Parathyroid adenoma (tissue), 2 donors: ENCODE results near the gene TMEM233.

Experiments
- H2AFZ ChIP-seq: fragments of 300-600 bp; sonication (generic); one replicate; pipeline ENCODE4 v1.7.0; 2017; ENCODE audit warnings: antibody characterized with exemption, mild to moderate bottlenecking
- H3K27ac ChIP-seq: fragments of 300-600 bp; sonication (generic); one replicate; pipeline ENCODE4 v1.7.0; 2017
- H3K27me3 ChIP-seq: fragments of 300-600 bp; sonication (generic); one replicate; pipeline ENCODE4 v1.7.0; 2017; ENCODE audit warnings: low read length; ENCODE audit not compliant: control insufficient read depth, insufficient read depth
- H3K36me3 ChIP-seq: fragments of 300-600 bp; sonication (generic); one replicate; pipeline ENCODE4 v1.7.0; 2017; ENCODE audit warnings: low read length; ENCODE audit not compliant: control insufficient read depth, insufficient read depth
- H3K4me1 ChIP-seq: fragments of 300-600 bp; sonication (generic); one replicate; pipeline ENCODE4 v1.7.0; 2017; ENCODE audit warnings: control low read depth
- H3K4me2 ChIP-seq: fragments of 300-600 bp; sonication (generic); one replicate; pipeline ENCODE4 v1.7.0; 2017; ENCODE audit warnings: low read length
- H3K4me3 ChIP-seq: fragments of 300-600 bp; sonication (generic); one replicate; pipeline ENCODE4 v1.7.0; 2017; ENCODE audit warnings: low read depth, low read length
- H3K79me2 ChIP-seq: fragments of 300-600 bp; sonication (generic); one replicate; pipeline ENCODE4 v1.7.0; 2017; ENCODE audit warnings: control low read depth
- H3K9ac ChIP-seq: fragments of 300-600 bp; sonication (generic); one replicate; pipeline ENCODE4 v1.7.0; 2017; ENCODE audit warnings: mild to moderate bottlenecking
- H3K9me3 ChIP-seq: fragments of 300-600 bp; sonication (generic); one replicate; pipeline ENCODE4 v1.7.0; 2017; ENCODE audit warnings: low read length; ENCODE audit not compliant: control insufficient read depth
- TF ChIP-seq, protein P1 (sequence below): fragments of 300-600 bp; sonication (generic); IDR thresholded peaks from one replicate; pipeline ENCODE4 v1.7.0; 2017; ENCODE audit warnings: antibody characterized with exemption, mild to moderate bottlenecking
- donor health status: primary hyperparathyroidism.

Gene TMEM233

DNA sequence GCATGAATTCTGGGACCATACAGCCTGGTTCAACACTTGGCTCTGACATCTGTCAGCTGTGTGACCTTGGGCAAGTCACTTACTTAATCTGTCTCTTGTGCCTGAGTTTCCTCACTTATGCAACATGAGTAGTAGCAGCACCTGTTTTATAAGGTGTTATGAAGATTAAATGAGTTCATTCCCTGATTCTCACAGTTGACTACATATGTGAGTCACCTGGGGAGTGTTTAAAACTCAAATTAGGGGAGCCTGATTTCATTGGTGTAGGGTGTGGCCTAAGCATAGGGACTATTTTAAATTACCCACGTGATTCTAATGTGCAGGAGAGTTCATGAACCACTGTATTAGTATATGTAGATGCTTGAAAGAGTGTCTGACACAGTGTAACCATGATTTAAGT is 36.7 kb upstream of the TMEM233 start:
- H3K4me2 ChIP-seq: no peak overlapping the region
- no peak overlapping the region for H3K9ac ChIP-seq
- no peaks in the 10 kb centered on the region for H3K27me3 ChIP-seq
- no peaks in the 10 kb centered on the region for H3K36me3 ChIP-seq
- TF ChIP-seq, protein P1, sequence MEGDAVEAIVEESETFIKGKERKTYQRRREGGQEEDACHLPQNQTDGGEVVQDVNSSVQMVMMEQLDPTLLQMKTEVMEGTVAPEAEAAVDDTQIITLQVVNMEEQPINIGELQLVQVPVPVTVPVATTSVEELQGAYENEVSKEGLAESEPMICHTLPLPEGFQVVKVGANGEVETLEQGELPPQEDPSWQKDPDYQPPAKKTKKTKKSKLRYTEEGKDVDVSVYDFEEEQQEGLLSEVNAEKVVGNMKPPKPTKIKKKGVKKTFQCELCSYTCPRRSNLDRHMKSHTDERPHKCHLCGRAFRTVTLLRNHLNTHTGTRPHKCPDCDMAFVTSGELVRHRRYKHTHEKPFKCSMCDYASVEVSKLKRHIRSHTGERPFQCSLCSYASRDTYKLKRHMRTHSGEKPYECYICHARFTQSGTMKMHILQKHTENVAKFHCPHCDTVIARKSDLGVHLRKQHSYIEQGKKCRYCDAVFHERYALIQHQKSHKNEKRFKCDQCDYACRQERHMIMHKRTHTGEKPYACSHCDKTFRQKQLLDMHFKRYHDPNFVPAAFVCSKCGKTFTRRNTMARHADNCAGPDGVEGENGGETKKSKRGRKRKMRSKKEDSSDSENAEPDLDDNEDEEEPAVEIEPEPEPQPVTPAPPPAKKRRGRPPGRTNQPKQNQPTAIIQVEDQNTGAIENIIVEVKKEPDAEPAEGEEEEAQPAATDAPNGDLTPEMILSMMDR: no peak
- no peaks in the 10 kb centered on the region for H3K4me1 ChIP-seq
- H3K9me3 ChIP-seq: no peaks in the 10 kb centered on the region
- no peak overlapping the region for H2AFZ ChIP-seq
- H3K27ac ChIP-seq: no peak overlapping the region
- no peak overlapping the region for H3K4me3 ChIP-seq
- H3K79me2 ChIP-seq: peaks cover 2% of the 10 kb centered on the region

DNA sequence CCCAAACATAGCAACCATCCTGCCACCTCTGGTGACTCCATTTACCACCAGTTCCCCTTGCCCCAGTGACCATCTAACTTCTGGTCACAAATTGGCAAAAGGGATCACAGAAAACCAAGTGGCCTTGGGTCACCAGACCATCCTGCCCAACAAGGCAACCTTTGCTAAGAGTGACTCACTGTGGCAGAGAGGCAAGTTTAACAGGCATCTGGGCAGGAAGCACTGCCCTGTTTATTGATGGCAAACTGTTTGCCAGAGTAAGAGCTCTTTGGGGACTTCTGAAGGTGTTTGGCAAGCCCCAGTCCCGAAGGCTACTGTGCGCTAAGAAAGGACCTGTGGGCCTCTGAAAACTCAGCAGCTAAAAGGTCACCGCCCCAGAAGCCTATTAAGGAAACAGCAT is 28.2 kb upstream of the TMEM233 start:
- no peak overlapping the region for H3K27ac ChIP-seq
- H3K4me1 ChIP-seq: no peaks in the 10 kb centered on the region
- H3K9me3 ChIP-seq: no peaks in the 10 kb centered on the region
- H3K27me3 ChIP-seq: no peaks in the 10 kb centered on the region
- H3K4me2 ChIP-seq: no peak overlapping the region
- H3K9ac ChIP-seq: no peak overlapping the region
- H3K4me3 ChIP-seq: no peak overlapping the region
- TF ChIP-seq, protein P1: no peak
- H3K36me3 ChIP-seq: no peaks in the 10 kb centered on the region
- no peak overlapping the region for H2AFZ ChIP-seq
- no peaks in the 10 kb centered on the region for H3K79me2 ChIP-seq

DNA sequence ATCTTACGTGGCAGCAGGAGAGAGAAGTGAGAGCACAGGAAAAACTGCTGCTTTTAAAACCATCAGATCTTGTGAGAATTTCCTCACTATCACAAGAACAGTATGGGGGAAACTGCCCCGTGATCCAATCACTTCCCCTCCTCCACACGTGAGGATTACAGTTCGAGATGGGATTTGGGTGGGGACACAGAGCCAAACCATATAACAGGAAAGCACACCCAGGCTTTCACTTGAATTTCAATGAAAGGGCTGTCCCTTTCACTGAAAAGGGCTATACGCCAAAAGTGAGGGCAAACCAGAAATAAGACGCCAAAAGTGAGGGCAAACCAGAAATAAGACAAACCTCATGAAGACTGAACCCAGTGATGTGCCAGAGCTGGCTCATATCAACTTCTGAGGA is 22.8 kb upstream of the TMEM233 start:
- Histone ChIP-seq H3K4me1 (peaks cover 4% of the 10 kb centered on the region), H3K9ac (no peak overlapping the region), H3K79me2 (no peaks in the 10 kb centered on the region), H3K27ac (no peak overlapping the region), H3K36me3 (no peaks in the 10 kb centered on the region), H3K4me3 (no peak overlapping the region), H3K9me3 (no peaks in the 10 kb centered on the region), H3K4me2 (no peak overlapping the region), H2AFZ (no peak overlapping the region), H3K27me3 (no peaks in the 10 kb centered on the region)
- TF ChIP-seq, protein P1: no peak

DNA sequence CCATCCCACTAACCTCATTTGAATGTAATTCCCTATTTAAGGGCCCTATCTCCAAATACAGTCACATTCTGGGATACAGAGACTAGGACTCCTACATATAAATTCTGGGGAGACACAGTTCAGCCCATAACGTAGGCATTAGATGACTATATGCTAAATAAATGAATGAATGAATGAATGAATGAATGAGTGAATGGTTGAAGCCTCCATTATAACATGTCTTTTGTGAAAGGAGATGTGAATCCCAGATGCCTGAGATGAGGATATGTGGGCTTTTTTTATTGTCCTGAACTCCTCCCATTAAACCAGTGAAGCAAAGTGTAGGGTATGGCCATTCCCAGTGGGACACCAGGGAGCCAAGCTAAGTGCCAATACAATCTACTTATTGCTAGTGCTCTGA is 20.5 kb upstream of the TMEM233 start:
- no peak overlapping the region for H2AFZ ChIP-seq
- H3K4me2 ChIP-seq: no peak overlapping the region
- H3K4me3 ChIP-seq: no peak overlapping the region
- no peak overlapping the region for H3K9ac ChIP-seq
- TF ChIP-seq, protein P1: no peak
- H3K27ac ChIP-seq: no peak overlapping the region
- peaks cover 4% of the 10 kb centered on the region for H3K4me1 ChIP-seq
- H3K9me3 ChIP-seq: no peaks in the 10 kb centered on the region
- no peaks in the 10 kb centered on the region for H3K27me3 ChIP-seq
- no peaks in the 10 kb centered on the region for H3K36me3 ChIP-seq
- no peaks in the 10 kb centered on the region for H3K79me2 ChIP-seq

DNA sequence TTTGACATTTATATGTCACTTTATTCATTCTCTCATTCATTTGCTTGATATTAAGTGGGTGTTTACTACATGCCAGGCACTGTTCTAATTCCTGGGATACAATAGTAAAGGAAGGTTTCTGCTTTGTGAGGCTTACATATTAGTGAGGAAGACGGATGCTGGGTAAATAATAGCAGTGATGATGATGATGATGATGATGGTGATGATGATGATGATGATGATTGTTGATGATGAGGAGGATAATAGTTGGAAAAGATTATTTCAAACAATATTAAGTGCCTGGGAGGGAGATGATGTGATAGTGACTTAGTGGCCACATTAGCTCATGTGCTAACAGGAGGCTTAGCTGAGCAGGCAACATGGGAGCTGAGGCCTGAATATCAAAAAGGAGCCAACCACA is 19.3 kb upstream of the TMEM233 start:
- TF ChIP-seq, protein P1: no peak
- H3K36me3 ChIP-seq: no peaks in the 10 kb centered on the region
- no peak overlapping the region for H3K27ac ChIP-seq
- H3K79me2 ChIP-seq: no peaks in the 10 kb centered on the region
- H3K9ac ChIP-seq: no peak overlapping the region
- peaks cover 4% of the 10 kb centered on the region for H3K4me1 ChIP-seq
- H3K4me3 ChIP-seq: no peak overlapping the region
- no peaks in the 10 kb centered on the region for H3K9me3 ChIP-seq
- no peaks in the 10 kb centered on the region for H3K27me3 ChIP-seq
- no peak overlapping the region for H2AFZ ChIP-seq
- no peak overlapping the region for H3K4me2 ChIP-seq
